HG03460 (cell line): ENCODE data around the gene GPRASP2.
"Not testable (repeated sequence)": the region's sequence is repeated elsewhere in the genome, so short reads cannot be mapped to it uniquely, and the experiment has no call there.

Experiments used
- ATAC-seq: cut with Tn5 transposase; IDR thresholded peaks from one replicate; pipeline ENCODE4 v1.9.1; 2021; ENCODE audit not compliant: unreplicated experiment

The GPRASP2 gene

DNA sequence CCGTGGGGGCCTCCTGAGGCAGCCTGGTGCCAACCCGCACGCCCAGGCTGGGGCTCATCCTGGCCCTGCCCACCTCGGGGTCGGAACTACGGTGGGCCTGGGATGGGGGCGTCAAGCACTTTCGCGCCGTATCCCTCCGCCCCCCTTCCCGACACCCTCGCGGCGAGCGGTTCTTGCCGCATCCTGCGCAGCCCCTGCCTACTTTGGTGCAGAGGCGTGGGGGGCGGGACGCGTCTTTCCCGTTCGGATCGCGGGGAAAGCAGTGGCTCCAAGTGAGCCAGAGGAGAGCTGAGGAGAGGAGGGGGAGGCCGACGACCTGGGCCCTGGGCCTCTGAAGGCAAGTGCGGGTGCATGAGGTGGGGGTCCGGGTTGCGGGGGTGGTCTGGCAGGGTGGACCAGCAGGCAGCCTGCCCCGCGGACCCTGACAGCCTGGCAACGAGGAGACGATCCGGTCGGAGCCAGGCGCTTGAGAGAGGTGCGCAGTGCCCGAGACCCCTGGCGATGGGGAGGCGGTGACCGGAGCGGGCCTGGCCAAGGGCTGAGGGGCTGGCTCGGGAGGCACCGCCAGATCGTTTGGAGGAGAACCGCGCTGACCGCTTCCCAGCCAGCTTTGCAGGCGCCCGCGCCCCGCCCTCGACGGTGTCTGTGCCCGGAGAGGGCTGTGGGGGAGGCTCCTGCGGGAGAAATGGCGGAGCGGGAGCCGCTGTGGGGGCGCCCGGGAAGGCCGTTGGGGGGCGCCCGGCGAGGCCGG is at the start of gene GPRASP2:
GPRASP2 (plus strand) TSS at position 233 of the 751 bp plus-strand sequence. CDS start 2,422 bp downstream, outside the sequence.
- no peak for ATAC-seq

DNA sequence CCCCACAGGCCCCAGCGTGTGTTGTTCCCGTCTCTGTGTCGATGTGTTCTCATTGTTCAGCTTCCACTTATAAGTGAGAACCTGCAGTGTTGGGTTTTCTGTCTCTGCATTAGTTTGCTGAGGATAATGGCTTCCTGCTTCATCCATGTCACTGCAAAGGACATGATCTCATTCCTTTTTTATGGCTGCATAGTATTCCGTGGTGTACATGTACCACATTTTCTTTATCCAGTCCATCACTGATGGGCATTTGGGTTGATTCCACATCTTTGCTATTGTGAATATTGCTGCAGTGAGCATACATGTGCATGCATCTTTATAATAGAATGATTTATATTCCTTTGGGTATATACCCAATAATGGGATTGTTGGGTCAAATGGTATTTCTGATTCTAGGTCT is 48.4 kb upstream of the GPRASP2 start:
- ATAC-seq: not testable (repeated sequence)

DNA sequence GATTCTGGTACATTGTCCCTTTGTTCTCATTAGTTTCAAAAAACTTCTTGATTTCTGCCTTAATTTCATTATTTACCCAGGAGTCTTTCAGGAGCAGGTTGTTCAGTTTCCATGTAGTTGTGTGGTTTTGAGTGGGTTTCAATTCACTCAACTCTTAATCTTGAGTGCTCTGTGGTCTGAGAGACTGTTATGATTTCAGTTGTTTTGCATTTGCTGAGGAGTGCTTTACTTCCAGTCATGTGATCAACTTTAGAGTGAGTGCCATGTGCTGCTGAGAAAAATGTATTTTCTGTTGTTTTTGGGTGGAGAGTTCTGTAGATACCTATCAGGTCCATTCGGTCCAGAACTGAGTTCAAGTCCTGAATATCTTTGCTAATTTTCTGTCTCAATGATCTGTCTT is 45.2 kb upstream of the GPRASP2 start:
- not testable (repeated sequence) for ATAC-seq

DNA sequence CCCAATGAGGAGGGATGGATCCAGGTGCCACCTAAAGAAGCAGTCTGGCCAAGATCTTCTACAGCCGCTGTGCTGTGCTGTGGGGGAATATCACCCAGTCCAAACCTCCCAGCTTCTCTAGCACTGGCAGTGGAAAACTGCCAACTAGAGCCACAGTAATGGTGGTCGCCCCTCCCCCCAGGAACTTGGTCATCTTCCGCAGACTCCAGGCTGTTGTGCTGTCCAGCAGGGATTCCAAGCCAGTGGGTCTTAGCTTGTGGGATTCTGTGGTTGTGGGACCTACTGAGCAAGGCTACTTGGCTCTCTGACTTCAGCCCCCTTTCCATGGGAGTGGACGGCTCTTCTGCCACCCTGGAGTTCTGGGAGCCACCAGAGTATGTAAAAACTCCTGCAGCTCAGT is 42.7 kb upstream of the GPRASP2 start:
- ATAC-seq: no peak

DNA sequence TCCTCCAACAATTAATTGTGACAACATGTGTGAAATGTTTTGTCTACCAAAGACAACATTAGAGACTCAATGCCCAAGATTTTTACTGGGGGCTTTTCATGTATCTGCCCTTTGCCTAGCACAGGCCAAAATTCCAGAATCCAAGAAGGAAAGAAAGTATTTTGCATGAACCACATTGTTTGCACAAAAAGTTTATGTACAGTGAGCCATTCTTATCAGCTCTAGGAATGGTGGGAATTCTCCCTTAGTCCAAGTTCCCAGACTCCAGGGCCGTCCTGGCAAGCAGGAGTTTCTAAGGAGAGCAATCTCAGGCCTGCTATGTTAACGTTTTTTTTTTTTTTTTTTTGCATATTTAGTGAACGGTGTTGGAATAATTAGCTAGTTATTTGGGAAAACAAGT is 39.4 kb upstream of the GPRASP2 start:
- no peak for ATAC-seq

DNA sequence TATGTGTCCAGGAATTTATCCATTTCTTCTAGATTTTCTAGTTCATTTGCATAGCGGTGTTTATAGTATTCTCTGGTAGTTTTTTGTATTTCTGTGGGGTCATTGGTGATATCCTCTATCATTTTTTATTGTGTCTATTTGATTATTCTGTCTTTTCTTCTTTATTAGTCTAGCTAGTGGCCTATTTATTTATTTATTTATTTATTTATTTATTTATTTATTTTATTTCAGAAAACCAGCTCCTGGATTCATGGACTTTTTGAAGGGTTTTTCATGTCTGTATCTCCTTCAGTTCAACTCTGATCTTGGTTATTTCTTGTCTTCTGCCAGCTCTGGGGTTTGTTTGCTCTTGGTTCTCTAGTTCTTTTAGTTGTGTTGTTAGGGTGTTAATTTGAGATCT is 34.8 kb upstream of the GPRASP2 start:
- not testable (repeated sequence) for ATAC-seq

DNA sequence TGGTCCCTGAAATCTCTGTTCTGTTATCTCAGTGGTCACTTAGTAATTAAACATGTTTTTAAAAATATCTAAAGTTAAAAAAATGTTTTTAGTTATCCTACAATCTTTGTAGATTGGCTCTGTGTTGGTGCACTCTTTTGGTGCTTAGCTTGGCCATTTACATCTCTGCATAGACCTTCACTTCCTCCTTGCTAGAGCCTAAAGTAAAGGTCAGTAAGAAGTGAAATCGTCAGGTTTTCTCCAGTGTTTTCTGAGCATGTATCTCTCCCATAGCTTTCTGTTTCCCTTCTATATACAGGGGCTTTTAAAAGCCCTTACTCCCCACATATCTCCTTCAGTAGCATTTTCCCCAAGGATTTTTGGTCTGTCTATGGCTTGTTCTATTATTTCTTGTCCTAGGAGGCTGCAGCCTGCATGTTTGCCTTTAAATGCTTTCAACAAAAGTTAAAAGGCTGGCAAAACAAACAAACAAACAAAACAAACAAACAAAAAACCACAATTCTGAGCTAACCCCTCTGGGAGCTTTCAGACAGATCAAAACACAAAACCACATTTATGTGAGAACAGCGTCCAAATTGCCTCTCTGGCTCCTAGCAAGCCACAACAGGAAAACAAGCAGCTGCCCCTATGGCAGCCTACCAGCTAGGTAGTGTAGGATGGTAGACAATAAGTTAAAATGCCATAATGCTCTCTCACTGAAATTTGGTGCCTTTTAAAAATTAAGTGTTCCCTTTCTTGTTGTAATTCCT is 27.3 kb upstream of the GPRASP2 start:
- ATAC-seq: no peak

DNA sequence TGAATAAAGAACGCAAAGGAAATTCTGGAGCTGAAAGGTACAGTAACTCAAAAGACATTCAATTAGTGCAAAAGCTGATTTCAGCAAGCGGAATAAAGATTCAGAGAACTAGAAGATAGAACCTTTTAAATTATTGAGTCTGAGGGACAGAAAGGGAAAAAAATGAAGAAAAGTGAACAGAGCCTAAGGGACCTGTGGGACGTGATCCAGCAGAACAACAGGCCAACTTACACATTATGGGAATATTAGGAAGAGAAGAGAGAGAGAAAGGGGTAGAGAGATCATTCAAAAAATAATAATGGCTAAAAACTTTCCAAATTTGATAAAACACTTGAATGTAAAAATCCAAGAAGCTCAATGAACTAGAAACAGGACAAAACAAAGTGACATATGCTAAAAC is 17.5 kb upstream of the GPRASP2 start:
- no peak for ATAC-seq

DNA sequence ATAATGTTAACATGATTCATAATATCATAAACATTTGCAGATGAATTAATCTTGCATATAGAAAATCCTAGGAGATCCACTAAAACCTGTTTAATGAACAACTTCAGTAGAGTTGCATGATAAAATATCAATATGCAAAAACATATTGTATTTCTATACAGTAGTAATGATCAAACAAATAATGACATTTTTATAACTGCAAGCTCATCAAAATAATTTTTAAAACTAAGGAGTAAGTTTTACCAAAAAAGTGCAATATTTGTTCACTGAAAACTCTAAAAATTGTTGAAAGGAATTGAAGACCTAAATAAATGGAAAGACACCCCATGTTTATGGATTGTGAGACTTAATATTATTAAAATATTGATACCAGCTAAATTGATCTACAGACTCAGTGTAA is 15.9 kb upstream of the GPRASP2 start:
- no peak for ATAC-seq

DNA sequence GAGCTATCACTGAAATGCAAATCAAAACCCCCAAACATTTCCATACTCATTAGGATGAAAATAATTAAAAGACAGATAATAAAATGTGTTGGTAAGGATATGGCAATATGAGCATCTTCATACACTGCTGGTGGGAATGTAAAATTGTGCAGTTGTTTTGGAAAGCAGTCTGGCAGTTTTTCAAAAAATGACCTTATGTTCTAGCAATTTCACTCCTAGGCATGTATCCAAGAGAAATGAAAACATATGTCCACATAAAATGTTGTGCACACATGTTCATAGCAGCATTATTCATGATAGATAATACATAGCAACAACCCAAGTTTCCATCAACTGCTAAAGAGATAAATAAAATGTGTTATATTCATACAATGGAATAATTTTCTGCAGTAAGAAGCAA is 14.8 kb upstream of the GPRASP2 start:
- no peak for ATAC-seq

DNA sequence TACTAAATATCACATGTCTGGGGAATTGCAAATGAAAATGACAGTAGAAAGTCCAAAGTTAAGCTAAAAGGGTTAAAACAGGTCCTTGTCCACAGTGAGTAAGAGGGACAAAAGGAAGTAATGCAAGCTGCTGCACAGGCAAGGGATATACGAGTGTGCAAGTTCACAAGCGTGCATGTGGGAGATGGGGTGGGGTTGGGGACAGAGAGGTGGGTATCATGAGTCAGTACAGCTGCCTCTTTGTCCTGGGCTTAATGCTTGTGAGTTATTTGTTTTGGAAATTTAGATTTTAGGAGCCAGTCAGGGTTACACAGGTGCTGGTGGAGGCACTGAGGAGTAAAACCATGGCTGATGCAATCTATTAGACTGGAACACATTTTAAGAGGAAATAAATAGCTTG is 3.3 kb upstream of the GPRASP2 start:
- no peak for ATAC-seq

DNA sequence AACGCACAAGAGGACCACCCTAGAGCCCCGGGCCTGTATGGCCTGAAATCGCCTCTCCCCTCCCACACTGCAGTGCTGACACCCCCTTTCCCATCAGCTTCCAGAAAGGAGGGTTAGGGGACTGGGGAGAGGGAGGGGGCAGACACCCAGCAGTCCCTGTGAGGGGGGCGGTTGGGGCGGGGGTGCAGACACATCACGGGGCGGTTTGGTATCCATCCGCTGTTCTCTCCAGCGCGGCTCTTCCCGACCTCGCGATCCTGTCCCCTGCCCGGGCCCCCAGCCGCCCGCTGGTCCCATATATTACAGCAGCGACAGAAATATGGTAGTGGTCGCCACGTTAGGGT is 404 bp upstream of the GPRASP2 start:
- ATAC-seq: no peak

DNA sequence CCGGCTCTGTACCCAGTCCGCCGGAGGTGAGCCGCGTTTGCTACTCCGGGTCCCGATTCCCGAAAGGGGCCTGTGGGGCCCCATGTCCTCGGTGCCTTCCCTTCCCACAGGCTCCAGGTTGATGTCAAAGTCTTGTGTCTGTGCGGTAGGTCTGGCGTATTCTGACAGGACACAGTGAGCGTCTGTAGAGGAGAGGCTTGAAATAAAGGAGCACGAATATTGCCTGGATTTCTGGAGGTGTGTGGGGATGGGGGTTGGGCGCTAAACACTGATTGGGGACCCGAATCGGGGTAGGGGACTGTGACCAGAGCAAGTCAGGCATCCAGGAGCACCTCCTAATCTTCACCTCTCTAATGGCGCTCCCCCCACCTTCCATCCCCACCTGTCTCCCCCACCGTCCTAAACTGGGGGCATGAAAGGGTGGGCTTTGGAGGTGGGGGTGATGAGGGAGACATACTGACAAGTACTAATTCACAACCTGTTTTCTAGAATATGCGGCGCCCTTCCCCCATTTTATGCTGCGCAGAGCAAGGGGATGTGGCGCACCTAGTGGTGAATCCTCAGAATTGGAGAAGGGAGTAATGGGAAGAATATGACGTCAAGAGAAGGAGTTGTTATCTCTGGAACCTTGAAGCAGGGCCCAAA is 855 bp downstream of the GPRASP2 start:
- no peak for ATAC-seq

DNA sequence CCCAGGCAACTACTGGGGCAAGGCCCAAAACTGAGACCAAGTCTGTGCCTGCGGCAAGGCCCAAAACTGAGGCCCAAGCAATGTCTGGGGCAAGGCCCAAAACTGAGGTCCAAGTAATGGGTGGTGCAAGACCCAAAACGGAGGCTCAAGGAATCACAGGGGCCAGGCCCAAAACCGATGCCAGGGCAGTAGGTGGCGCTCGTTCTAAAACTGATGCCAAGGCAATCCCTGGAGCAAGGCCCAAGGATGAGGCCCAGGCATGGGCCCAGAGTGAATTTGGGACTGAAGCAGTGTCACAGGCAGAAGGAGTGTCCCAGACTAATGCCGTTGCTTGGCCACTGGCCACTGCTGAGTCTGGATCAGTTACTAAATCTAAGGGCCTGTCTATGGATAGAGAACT is 2.7 kb downstream of the GPRASP2 start:
- no peak for ATAC-seq

DNA sequence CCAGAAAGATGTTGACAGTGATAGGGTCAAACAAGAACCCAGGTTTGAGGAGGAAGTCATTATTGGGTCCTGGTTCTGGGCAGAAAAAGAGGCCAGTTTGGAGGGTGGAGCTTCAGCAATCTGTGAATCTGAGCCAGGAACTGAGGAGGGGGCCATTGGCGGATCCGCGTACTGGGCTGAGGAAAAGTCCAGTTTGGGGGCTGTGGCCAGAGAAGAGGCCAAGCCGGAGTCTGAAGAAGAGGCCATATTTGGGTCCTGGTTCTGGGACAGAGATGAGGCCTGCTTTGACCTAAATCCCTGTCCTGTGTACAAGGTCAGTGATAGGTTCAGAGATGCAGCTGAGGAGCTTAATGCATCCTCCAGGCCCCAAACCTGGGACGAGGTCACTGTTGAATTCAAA is 3.7 kb downstream of the GPRASP2 start:
- ATAC-seq: no peak

DNA sequence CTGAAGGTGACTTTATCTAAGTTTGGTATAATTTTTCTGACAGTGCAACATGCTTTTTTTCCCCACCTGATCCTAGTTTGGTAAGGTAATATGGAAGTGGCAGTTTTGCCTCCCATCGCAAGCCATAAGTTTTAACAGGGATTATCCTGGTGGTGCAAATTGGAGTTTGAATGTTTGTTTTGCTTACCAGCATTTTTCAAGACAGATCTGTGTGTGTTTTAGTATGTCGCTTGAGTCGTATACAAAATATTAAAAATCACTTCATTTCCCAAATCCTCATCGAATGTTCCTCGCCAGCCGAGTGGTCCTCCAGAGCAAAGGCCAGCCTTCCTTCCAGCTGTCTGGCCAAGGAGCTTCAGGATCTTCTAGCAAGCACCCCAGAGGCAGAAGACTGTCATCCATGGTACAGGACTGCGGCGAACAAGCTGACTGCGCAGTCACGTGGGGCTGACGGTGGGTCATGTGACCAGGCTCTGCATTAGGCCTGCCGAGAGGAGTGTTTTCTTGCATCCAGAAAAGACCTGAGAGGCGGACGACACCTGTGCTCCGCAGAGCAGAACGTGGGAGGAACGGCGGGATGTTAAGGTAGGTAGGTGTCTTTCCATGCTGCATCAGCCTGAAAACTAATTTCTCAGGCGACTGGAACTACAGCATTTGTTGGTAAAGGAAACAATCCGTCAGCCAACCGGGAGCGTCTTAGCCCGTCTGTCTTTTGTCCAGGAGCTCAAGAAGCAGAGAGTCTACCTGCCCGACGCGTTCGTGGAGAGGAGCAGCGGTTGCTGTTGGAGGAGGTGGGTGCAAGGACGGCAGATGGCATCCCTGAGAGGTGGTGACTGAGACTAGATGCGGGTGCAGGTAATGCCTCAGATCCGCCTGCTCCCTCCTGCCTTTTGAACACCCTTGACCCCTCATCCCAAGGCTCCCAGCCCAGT is 8.3 kb downstream of the GPRASP2 start, which contains the start of gene GPRASP3:
GPRASP3 (plus strand) TSS at position 507 of the 932 bp plus-strand sequence. CDS start 28,253 bp downstream, outside the sequence.
- peak; percentile 99 for ATAC-seq

DNA sequence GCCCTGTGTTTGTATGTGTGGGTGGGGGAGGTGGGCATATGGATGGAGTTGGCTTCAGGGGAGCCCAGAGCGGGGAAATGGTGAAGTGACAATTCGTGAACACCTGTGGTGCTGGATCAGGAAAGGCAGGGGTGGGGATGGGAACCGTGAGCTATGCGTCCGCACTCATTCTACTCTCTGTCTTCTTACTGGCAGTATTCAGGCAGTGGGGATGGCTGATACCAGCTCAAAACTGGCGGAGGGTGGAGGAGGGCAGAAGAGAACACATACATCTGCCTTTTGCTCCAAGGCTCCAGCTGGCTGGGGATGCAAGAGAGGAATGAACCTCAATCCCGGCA is 8.9 kb downstream of the GPRASP2 start:
- ATAC-seq: not testable (repeated sequence)

DNA sequence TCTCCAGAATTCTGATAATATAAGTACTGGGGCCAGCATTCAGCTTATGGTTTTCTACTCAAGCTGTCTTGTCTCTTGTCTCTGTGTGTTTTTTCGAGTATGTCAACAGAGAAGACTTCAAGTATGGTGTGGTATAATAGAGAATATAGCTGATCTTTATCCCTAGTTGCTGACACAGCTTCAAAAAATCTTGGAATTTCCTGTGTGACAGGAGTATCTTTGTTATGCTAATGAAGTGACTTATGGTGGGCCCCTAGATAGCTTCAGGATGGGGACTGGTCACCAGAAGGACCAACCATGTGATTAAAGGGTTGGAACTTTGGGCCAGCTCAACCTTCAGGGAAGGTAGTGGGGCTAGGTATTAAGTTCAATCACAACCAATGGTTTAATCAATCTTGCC is 11.2 kb downstream of the GPRASP2 start:
- ATAC-seq: no peak

DNA sequence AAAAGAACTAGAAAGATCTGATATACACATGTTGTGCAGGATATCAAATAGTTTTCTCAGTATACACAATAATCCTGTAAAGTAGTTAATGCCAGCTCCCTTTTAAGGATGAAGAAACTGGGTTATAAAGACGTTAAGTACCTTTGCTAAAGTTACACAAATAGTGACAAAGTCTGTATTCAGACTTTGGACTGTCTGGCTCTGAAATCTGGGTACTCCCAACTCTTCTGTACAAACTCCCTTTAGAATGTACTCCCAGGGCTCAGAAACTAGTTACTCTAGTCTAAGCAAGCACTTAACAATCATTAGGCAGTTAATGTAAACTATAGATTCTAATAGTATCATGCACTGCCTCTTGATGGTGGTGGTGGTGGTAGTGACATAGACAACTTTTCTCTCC is 15.5 kb downstream of the GPRASP2 start:
- ATAC-seq: no peak

DNA sequence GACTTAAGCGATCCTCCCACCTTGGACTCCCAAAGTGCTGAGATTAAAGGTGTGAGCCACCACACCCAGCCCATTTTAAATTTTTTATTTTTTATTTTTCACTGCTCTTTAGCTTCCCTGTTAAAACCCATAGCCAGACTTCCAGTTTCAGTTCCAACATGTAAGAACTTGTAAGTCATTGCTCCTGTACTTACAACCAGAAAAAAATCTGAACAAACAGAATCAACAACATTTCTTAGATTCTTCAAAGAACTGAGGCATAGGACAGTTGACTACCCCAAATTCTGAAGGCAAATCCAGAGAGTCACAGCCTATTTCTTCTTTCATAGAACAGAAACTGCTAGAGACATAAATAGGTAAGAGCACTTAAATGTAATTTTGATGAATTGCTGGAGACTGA is 16.4 kb downstream of the GPRASP2 start:
- ATAC-seq: no peak

DNA sequence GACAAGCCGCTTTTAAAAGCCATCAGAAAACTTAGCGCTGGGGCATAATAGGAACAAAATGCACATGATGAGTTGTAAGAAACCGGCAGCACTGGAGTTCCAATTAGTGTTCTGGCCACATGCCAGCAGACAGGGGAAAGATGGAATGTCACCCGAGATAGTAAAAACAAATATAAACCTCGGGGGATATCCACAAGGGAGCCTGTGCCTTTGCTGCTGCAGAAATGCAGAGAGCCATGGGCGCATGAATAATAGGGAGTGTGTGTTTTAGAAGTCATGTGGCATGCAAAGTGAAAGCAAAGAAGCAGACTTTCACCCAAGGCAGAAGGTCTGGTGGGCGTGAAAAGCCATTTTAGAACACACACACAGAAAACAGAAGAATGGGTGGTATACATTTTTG is 27.4 kb downstream of the GPRASP2 start:
- ATAC-seq: no peak
